GM18909 (cell line): ENCODE results near the gene FHOD3.

ENCODE experiments used
- ATAC-seq: cut with Tn5 transposase; IDR thresholded peaks from one replicate; pipeline ENCODE4 v1.9.1; 2021; ENCODE audit warnings: mild to moderate bottlenecking; ENCODE audit not compliant: unreplicated experiment, poor library complexity

Gene FHOD3

GRCh38 chr18:36464126-36464651 lies 166.7 kb downstream of the FHOD3 start:
- no peak for ATAC-seq

GRCh38 chr18:36465276-36465675 lies 167.8 kb downstream of the FHOD3 start:
- ATAC-seq, result no peak

- no peak for ATAC-seq
Measured at GRCh38 chr18:36465970-36466369, 168.5 kb downstream of the FHOD3 start.

GRCh38 chr18:36467614-36468013 lies 170.1 kb downstream of the FHOD3 start:
- no peak for ATAC-seq

GRCh38 chr18:36468161-36468560 lies 170.6 kb downstream of the FHOD3 start:
- ATAC-seq, result no peak

- ATAC-seq, result no peak
Measured at GRCh38 chr18:36469461-36469860, 171.9 kb downstream of the FHOD3 start.

GRCh38 chr18:36470896-36471295 lies 173.4 kb downstream of the FHOD3 start:
- no peak for ATAC-seq

- no peak for ATAC-seq
Measured at GRCh38 chr18:36471393-36471792, 173.9 kb downstream of the FHOD3 start.

- no peak for ATAC-seq
Measured at GRCh38 chr18:36476433-36476832, 178.9 kb downstream of the FHOD3 start.

GRCh38 chr18:36477776-36478175 lies 180.3 kb downstream of the FHOD3 start:
- no peak for ATAC-seq

- ATAC-seq, result no peak
Measured at GRCh38 chr18:36481201-36481657, 183.7 kb downstream of the FHOD3 start.

- ATAC-seq, result no peak
Measured at GRCh38 chr18:36481935-36482334, 184.4 kb downstream of the FHOD3 start.

- no peak for ATAC-seq
Measured at GRCh38 chr18:36484591-36484990, 187.1 kb downstream of the FHOD3 start.

GRCh38 chr18:36485772-36486171 lies 188.3 kb downstream of the FHOD3 start:
- no peak for ATAC-seq

- no peak for ATAC-seq
Measured at GRCh38 chr18:36488131-36488530, 190.6 kb downstream of the FHOD3 start.

GRCh38 chr18:36490897-36491296 lies 193.4 kb downstream of the FHOD3 start:
- no peak for ATAC-seq

- no peak for ATAC-seq
Measured at GRCh38 chr18:36492604-36493329, 195.3 kb downstream of the FHOD3 start.

- ATAC-seq, result no peak
Measured at GRCh38 chr18:36493349-36494159, 196.0 kb downstream of the FHOD3 start.

- ATAC-seq, result no peak
Measured at GRCh38 chr18:36494160-36494437, 196.6 kb downstream of the FHOD3 start.

GRCh38 chr18:36496022-36496421 lies 198.5 kb downstream of the FHOD3 start:
- no peak for ATAC-seq

- ATAC-seq, result peak; percentile 93
Measured at GRCh38 chr18:36499938-36500337, 202.4 kb downstream of the FHOD3 start.

GRCh38 chr18:36501100-36501499 lies 203.6 kb downstream of the FHOD3 start:
- no peak for ATAC-seq
